Measurements from ENCODE around the gene ZNF710.

GRCh38 chr15:89975482-89976245, 25.5 kb upstream of the ZNF710 start:
- TF ChIP-seq CTCF (conservative IDR thresholded peaks at IDR 0.05; ENCODE audit: low read length) (no peak), EZH2phosphoT487 (IDR thresholded peaks at IDR 0.05; ENCODE audit: borderline replicate concordance, low read depth, low read length) (no peak)

Data from OCI-LY7 (cell line).